ENCODE results near the gene RBM28. TPM values are rescaled to one million over a fixed set of nuclear protein-coding genes. Genes with fewer than 3 reads are reported as not detected.
A peak's percentile ranks its signal among the peaks of the same experiment; 100 is the strongest.

Gene RBM28
- total RNA-seq, 1 experiment from 2014 or later = 45.3 TPM

GRCh38 chr7:128380483-128381106, 36.9 kb upstream of the RBM28 start:
- ATAC-seq (no peak), DNase-seq (no peak)
- intact Hi-C loops (cut with micrococcal nuclease) = no loop called here
- no peaks in the 10 kb centered on the region for H3K27me3 ChIP-seq (ENCODE audit: low read length)
- H2AFZ ChIP-seq (ENCODE audit: low read length) = no peak overlapping the region
- POLR2A ChIA-PET (ENCODE audit: unreplicated experiment) = no interaction called here
- no peaks in the 10 kb centered on the region for H3K36me3 ChIP-seq (ENCODE audit: low read depth, low read length)
- no peak for TF ChIP-seq CTCF (conservative IDR thresholded peaks at IDR 0.05; ENCODE audit: low read depth, low read length)
- no peak for TF ChIP-seq EZH2 (IDR thresholded peaks at IDR 0.05; ENCODE audit: low read length, unreplicated experiment)
- TF ChIP-seq EZH2phosphoT487 (IDR thresholded peaks at IDR 0.05; ENCODE audit: borderline replicate concordance, low read length) = no peak
- no peak overlapping the region for H3K4me3 ChIP-seq (ENCODE audit: low read length)
- H3K79me2 ChIP-seq (ENCODE audit: low read length) = no peaks in the 10 kb centered on the region
- H4K20me1 ChIP-seq (ENCODE audit: low read length) = no peaks in the 10 kb centered on the region
- H3K9me2 ChIP-seq (replicated peaks; ENCODE audit: low read length) = no peaks in the 10 kb centered on the region
- H3K4me2 ChIP-seq (ENCODE audit: low read length) = no peak overlapping the region
- no peaks in the 10 kb centered on the region for H3K9me3 ChIP-seq (ENCODE audit: low read length)
- no TSS peak for BruUV-seq (replicated peaks)
- no peak overlapping the region for H3K27ac ChIP-seq (ENCODE audit: low read length)
- H3F3A ChIP-seq (ENCODE audit: low read length, unreplicated experiment) = no peaks in the 10 kb centered on the region
- CTCF ChIA-PET = no interaction called here
- no peak overlapping the region for H3K9ac ChIP-seq (ENCODE audit: low read length)
- H3K4me1 ChIP-seq (ENCODE audit: insufficient read depth, low read length) = peaks cover 5% of the 10 kb centered on the region; the same call in 1 of the 2 replicates

GRCh38 chr7:128379900-128380479, 36.3 kb upstream of the RBM28 start:
- H3K4me3 ChIP-seq (ENCODE audit: low read length) = no peak overlapping the region
- H3K36me3 ChIP-seq (ENCODE audit: low read depth, low read length) = no peaks in the 10 kb centered on the region
- no peak for DNase-seq
- no peak overlapping the region for H3K27ac ChIP-seq (ENCODE audit: low read length)
- no peaks in the 10 kb centered on the region for H3K9me2 ChIP-seq (replicated peaks; ENCODE audit: low read length)
- H3K27me3 ChIP-seq (ENCODE audit: low read length) = no peaks in the 10 kb centered on the region
- H3F3A ChIP-seq (ENCODE audit: low read length, unreplicated experiment) = no peaks in the 10 kb centered on the region
- TF ChIP-seq CTCF (conservative IDR thresholded peaks at IDR 0.05; ENCODE audit: low read depth, low read length) = no peak
- no peak for TF ChIP-seq EZH2phosphoT487 (IDR thresholded peaks at IDR 0.05; ENCODE audit: borderline replicate concordance, low read length)
- no peak for TF ChIP-seq EZH2 (IDR thresholded peaks at IDR 0.05; ENCODE audit: low read length, unreplicated experiment)
- BruUV-seq (replicated peaks) = no TSS peak
- H2AFZ ChIP-seq (ENCODE audit: low read length) = no peak overlapping the region
- intact Hi-C loops (cut with micrococcal nuclease) = no loop called here
- peaks cover 5% of the 10 kb centered on the region; the same call in 1 of the 2 replicates for H3K4me1 ChIP-seq (ENCODE audit: insufficient read depth, low read length)
- ChIA-PET CTCF (no interaction called here), POLR2A (ENCODE audit: unreplicated experiment) (no interaction called here)
- H4K20me1 ChIP-seq (ENCODE audit: low read length) = no peaks in the 10 kb centered on the region
- no peak overlapping the region for H3K9ac ChIP-seq (ENCODE audit: low read length)
- H3K9me3 ChIP-seq (ENCODE audit: low read length) = no peaks in the 10 kb centered on the region
- no peak overlapping the region for H3K4me2 ChIP-seq (ENCODE audit: low read length)
- no peaks in the 10 kb centered on the region for H3K79me2 ChIP-seq (ENCODE audit: low read length)
- no peak for ATAC-seq

- no peak overlapping the region for H3K4me2 ChIP-seq (ENCODE audit: low read length)
- POLR2A ChIA-PET (ENCODE audit: unreplicated experiment) = no interaction called here
- H3K27me3 ChIP-seq (ENCODE audit: low read length) = no peaks in the 10 kb centered on the region
- H3K9ac ChIP-seq (ENCODE audit: low read length) = no peak overlapping the region
- no peaks in the 10 kb centered on the region for H3K9me3 ChIP-seq (ENCODE audit: low read length)
- ATAC-seq (peak; percentile 36; the same call in 1 of the 2 replicates), DNase-seq (no peak)
- TF ChIP-seq EZH2 (IDR thresholded peaks at IDR 0.05; ENCODE audit: low read length, unreplicated experiment) = no peak
- TF ChIP-seq CTCF (conservative IDR thresholded peaks at IDR 0.05; ENCODE audit: low read depth, low read length) = no peak
- no peak for TF ChIP-seq EZH2phosphoT487 (IDR thresholded peaks at IDR 0.05; ENCODE audit: borderline replicate concordance, low read length)
- no peak overlapping the region for H3K27ac ChIP-seq (ENCODE audit: low read length)
- no peak overlapping the region for H3K4me3 ChIP-seq (ENCODE audit: low read length)
- no peaks in the 10 kb centered on the region for H3F3A ChIP-seq (ENCODE audit: low read length, unreplicated experiment)
- no peaks in the 10 kb centered on the region for H3K36me3 ChIP-seq (ENCODE audit: low read depth, low read length)
- H2AFZ ChIP-seq (ENCODE audit: low read length) = 0 out of 2 replicates have a peak overlapping the region, but pooled peaks have one; percentile 48
- H3K79me2 ChIP-seq (ENCODE audit: low read length) = no peaks in the 10 kb centered on the region
- CTCF ChIA-PET = interaction anchor here (0.5 kb wide), 1 partner anchor 95 kb away, joined by 3 read pairs; no protein-coding TSS in a partner anchor
- intact Hi-C loops (cut with micrococcal nuclease) = no loop called here
- H3K4me1 ChIP-seq (ENCODE audit: insufficient read depth, low read length) = peaks cover 5% of the 10 kb centered on the region; the same call in 1 of the 2 replicates
- BruUV-seq (replicated peaks) = no TSS peak
- H3K9me2 ChIP-seq (replicated peaks; ENCODE audit: low read length) = no peaks in the 10 kb centered on the region
- H4K20me1 ChIP-seq (ENCODE audit: low read length) = no peaks in the 10 kb centered on the region
Measured at GRCh38 chr7:128378637-128379036, 34.9 kb upstream of the RBM28 start.

Data from PC-3 (cell line).